LNCaP clone FGC (cell line): ENCODE results near the gene NKAIN4.

Experiments
- DNase-seq: peaks from one replicate; pipeline ENCODE4 v3.0.0-alpha.2; 2011; ENCODE audit warnings: low read depth
- H3K4me3 ChIP-seq: 2 replicates; pipeline ENCODE4 v1.5.1; 2011; ENCODE audit warnings: mild to moderate bottlenecking, low read depth, low read length, control low read depth
- CTCF ChIP-seq: IDR thresholded peaks from 2 replicates; pipeline ENCODE4 v1.5.1; 2012; ENCODE audit warnings: mild to moderate bottlenecking; ENCODE audit not compliant: control insufficient read depth, insufficient read depth; ENCODE audit errors: extremely low read depth

Gene NKAIN4

DNA sequence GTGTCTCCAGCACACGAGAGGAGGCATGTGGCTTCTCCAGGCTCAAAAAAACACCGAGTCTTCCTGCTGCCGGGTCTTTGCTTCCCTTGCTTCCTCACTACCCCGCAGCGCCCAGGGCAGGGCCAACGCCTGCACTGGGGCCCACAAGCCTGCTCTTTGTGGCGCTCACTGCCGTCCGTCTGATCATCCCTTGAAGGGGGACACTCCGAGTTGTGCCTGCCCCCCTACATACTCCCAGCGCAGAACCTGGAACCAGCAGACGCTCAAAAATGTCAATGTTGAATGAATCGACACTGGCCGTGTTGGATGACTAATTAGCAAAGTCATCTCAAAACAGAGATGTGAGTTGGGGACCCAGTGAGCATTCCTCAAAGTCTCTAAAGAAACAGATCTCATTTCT lies 10.3 kb upstream of the NKAIN4 start:
- TF ChIP-seq CTCF = no peak
- no peak for DNase-seq

GRCh38 chr20:63264000-63264399 lies 9.7 kb upstream of the NKAIN4 start:
- no peak for TF ChIP-seq CTCF
- H3K4me3 ChIP-seq = no peak overlapping the region
- no peak for DNase-seq

More for the DNA sequence above, 10.3 kb upstream of the NKAIN4 start:
- H3K4me3 ChIP-seq = no peak overlapping the region

GRCh38 chr20:63262836-63263235 lies 8.6 kb upstream of the NKAIN4 start:
- TF ChIP-seq CTCF = no peak
- DNase-seq = no peak

DNA sequence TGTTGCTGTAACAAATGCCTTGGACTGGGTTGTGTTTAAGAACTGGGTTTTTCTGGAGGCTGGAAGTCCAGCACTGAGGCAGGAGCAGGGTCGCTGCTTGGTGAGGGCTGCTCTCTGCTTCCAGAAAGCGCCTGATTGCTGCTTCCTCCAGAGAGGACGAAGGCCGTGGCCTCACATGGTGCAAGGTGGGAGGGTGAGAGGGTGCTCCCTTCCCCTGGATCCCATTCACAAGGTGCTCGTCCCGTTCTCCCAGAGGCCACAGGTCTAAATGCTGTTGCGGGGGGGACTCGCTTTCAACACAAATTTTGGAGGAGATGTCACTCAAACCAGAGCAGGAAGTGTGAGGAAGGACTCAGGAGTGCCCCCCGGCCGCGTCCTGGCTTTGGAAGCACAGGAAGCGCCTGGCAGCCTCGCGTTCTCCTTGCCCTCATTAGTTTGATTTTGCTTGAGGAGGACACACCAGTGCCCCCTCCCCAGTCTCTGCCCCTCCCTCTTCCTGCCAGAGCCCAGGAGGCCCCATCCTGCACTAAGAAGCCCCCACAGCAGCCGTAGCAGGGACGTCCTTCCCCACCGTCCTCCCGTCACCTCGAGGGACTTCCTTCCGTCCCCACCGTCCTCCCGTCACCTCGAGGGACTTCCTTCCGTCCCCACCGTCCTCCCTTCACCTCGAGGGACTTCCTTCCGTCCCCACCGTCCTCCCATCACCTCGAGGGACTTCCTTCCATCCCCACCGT lies 7.7 kb upstream of the NKAIN4 start:
- no peak overlapping the region for H3K4me3 ChIP-seq
- DNase-seq = no peak
- no peak for TF ChIP-seq CTCF

More at GRCh38 chr20:63262836-63263235, 8.6 kb upstream of the NKAIN4 start:
- H3K4me3 ChIP-seq = no peak overlapping the region

- TF ChIP-seq CTCF = no peak
- no peak for DNase-seq
Observed at GRCh38 chr20:63261060-63261794, 7.0 kb upstream of the NKAIN4 start.

DNA sequence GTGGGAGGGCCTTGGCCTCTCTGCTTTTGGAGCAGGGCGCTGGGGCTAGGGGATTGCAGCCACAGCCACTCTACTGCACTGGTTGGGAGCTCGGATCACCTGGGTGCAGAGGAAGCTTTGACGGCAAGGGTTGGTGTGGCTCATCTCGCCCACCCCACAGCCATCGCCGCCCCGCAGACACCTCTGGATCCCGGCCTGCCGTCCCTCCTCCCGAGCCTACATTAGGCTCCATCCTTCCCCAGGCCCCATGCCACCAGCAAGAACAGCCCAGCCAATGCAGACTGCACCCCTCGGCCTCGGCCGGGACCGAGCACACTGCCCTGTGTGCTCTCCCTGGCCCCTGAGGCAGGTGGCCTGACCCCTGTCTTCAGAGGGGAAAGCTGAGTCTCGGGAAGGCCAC lies 6.3 kb upstream of the NKAIN4 start:
- DNase-seq = no peak
- H3K4me3 ChIP-seq = no peak overlapping the region
- TF ChIP-seq CTCF = no peak

More at GRCh38 chr20:63261060-63261794, 7.0 kb upstream of the NKAIN4 start:
- H3K4me3 ChIP-seq = no peak overlapping the region
